ENCODE data around the gene TENM3. TPM values are rescaled to one million over a fixed set of nuclear protein-coding genes. Genes with fewer than 3 reads are reported as not detected.

The TENM3 gene
- total RNA-seq, 1 donor from 2014 or later, result 40.4 TPM

DNA sequence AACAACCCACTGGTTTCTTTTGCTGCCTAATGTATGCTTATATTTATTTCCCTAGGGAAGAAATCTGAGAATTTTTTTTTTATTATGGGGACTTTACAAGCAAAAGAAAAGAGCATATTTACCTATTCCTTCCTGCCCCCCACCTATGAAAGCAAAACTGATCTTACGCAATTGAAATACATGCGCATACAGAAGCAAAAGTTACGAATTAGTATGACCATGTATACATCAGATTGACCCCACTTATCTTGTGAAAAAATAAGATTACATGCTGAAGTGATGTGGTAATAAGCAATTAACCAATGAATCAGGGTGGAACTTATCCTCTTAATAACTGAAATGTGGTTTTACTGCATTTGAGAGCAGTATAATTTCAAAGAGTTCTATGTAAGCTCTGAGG lies 151.0 kb downstream of the TENM3 start:
- Mint-ChIP-seq H3K4me3 (ENCODE audit: low read depth) (no peak overlapping the region), H3K27ac (no peak overlapping the region), H3K36me3 (ENCODE audit: insufficient read depth) (no peaks in the 10 kb centered on the region), H3K27me3 (no peaks in the 10 kb centered on the region), H3K9me3 (ENCODE audit: low read depth) (no peaks in the 10 kb centered on the region), H3K4me1 (ENCODE audit: low read depth) (no peaks in the 10 kb centered on the region)
- no peak for DNase-seq (ENCODE audit: low spot score, unreplicated experiment)
- TF ChIP-seq, protein P1, sequence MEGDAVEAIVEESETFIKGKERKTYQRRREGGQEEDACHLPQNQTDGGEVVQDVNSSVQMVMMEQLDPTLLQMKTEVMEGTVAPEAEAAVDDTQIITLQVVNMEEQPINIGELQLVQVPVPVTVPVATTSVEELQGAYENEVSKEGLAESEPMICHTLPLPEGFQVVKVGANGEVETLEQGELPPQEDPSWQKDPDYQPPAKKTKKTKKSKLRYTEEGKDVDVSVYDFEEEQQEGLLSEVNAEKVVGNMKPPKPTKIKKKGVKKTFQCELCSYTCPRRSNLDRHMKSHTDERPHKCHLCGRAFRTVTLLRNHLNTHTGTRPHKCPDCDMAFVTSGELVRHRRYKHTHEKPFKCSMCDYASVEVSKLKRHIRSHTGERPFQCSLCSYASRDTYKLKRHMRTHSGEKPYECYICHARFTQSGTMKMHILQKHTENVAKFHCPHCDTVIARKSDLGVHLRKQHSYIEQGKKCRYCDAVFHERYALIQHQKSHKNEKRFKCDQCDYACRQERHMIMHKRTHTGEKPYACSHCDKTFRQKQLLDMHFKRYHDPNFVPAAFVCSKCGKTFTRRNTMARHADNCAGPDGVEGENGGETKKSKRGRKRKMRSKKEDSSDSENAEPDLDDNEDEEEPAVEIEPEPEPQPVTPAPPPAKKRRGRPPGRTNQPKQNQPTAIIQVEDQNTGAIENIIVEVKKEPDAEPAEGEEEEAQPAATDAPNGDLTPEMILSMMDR (IDR thresholded peaks at IDR 0.05; ENCODE audit: unreplicated experiment), result no peak

DNA sequence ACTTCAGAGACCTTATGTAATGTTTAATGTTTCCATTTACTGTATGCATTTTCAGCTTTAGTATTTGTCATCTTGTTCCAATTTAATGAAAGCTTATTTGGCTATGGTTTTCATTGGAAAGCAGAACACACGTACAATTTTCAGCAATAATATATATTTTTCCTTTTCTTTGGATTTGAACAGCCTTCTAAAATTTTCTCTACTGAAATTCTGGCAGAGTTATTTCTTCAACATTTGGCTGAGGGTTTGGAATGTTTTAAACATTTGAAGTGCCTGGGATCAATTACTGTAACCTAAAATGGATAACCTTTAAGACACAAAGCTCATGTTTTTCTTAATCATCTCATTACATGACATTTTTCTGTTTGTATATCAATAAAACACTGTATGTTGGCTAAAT lies 156.9 kb downstream of the TENM3 start:
- Mint-ChIP-seq H3K36me3 (ENCODE audit: insufficient read depth) (peaks cover 1% of the 10 kb centered on the region), H3K27me3 (no peaks in the 10 kb centered on the region), H3K4me1 (ENCODE audit: low read depth) (no peaks in the 10 kb centered on the region), H3K27ac (no peak overlapping the region), H3K9me3 (ENCODE audit: low read depth) (peaks cover 3% of the 10 kb centered on the region), H3K4me3 (ENCODE audit: low read depth) (no peak overlapping the region)
- DNase-seq (ENCODE audit: low spot score, unreplicated experiment), result no peak
- TF ChIP-seq, protein P1 (IDR thresholded peaks at IDR 0.05; ENCODE audit: unreplicated experiment), result no peak

DNA sequence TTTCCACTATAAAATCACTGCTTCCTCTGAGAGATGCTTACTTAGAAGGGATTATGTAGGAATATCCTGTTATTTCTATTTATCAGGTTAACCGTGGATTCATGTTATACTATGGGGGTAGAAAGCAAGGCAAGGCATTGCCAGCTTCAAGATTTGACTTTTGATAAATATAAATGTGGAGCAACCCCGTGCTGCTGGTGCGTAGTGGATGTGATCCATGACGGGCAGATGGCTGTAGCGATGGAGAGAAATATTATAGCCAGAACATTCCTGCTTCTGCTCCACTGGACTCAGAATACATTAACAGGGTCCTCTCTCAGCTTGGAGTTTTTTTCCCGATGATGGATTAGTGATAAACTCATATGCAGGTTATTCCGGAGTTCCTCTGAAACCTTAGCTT lies 157.6 kb downstream of the TENM3 start:
- no peaks in the 10 kb centered on the region for H3K4me1 Mint-ChIP-seq (ENCODE audit: low read depth)
- no peak for DNase-seq (ENCODE audit: low spot score, unreplicated experiment)
- H3K4me3 Mint-ChIP-seq (ENCODE audit: low read depth), result no peak overlapping the region
- H3K9me3 Mint-ChIP-seq (ENCODE audit: low read depth), result peaks cover 3% of the 10 kb centered on the region
- TF ChIP-seq, protein P1 (IDR thresholded peaks at IDR 0.05; ENCODE audit: unreplicated experiment), result no peak
- peaks cover 1% of the 10 kb centered on the region for H3K36me3 Mint-ChIP-seq (ENCODE audit: insufficient read depth)
- H3K27ac Mint-ChIP-seq, result no peak overlapping the region
- no peaks in the 10 kb centered on the region for H3K27me3 Mint-ChIP-seq

DNA sequence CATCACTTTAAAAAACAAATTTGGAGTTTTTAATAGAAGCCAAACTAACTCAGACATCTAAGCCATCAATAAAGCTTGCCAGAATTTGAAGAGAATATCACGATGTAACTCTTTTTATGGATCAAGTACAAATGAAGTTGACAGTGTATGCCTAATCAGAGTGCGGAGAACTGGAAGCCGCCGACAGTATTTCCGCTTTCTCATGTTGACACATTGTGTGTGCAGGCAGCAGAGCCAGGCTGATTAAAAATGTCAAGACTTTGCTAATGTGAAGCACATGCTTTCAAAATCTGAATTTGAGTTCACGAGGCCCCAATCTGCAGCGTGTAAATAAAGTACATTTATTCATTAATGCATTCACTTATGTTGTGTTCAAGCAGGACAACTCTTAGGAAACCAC lies 161.2 kb downstream of the TENM3 start:
- Mint-ChIP-seq H3K4me3 (ENCODE audit: low read depth) (no peak overlapping the region), H3K27ac (no peak overlapping the region), H3K9me3 (ENCODE audit: low read depth) (peaks cover 3% of the 10 kb centered on the region), H3K4me1 (ENCODE audit: low read depth) (no peaks in the 10 kb centered on the region), H3K36me3 (ENCODE audit: insufficient read depth) (peaks cover 1% of the 10 kb centered on the region), H3K27me3 (no peaks in the 10 kb centered on the region)
- TF ChIP-seq, protein P1 (IDR thresholded peaks at IDR 0.05; ENCODE audit: unreplicated experiment), result no peak
- DNase-seq (ENCODE audit: low spot score, unreplicated experiment), result no peak

DNA sequence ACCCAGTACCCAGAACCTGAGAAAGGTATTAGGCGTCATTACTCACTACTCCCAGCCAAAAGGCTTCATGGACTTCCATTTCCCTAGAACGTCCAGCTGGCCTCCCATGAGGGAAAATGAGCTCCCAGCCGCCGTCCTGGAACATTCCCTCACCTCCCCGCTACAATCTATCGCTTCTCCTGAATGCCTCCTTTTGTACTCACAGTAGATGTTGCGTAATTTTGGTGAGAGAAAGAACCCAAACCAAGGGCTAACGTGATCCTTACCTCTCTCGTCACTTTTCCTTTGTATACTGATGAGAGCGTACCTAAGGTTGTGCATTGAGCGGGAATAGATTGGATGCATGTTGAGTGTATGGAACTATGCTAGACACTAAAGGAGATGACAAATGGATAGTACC lies 161.9 kb downstream of the TENM3 start:
- no peak for DNase-seq (ENCODE audit: low spot score, unreplicated experiment)
- H3K27me3 Mint-ChIP-seq, result no peaks in the 10 kb centered on the region
- TF ChIP-seq, protein P1 (IDR thresholded peaks at IDR 0.05; ENCODE audit: unreplicated experiment), result no peak
- no peak overlapping the region for H3K27ac Mint-ChIP-seq
- no peaks in the 10 kb centered on the region for H3K4me1 Mint-ChIP-seq (ENCODE audit: low read depth)
- no peak overlapping the region for H3K4me3 Mint-ChIP-seq (ENCODE audit: low read depth)
- peaks cover 3% of the 10 kb centered on the region for H3K9me3 Mint-ChIP-seq (ENCODE audit: low read depth)
- peaks cover 1% of the 10 kb centered on the region for H3K36me3 Mint-ChIP-seq (ENCODE audit: insufficient read depth)

Data from progenitor cell of endocrine pancreas (in vitro differentiated cells).